Mucosa of stomach (tissue), 1 donor: ENCODE results near the gene SLC19A2.
A peak's percentile ranks its signal among the peaks of the same experiment; 100 is the strongest.

Source experiments
- H3K27me3 ChIP-seq: one replicate; pipeline ENCODE4 v1.7.0; 2013; ENCODE audit warnings: mild to moderate bottlenecking, low read length; ENCODE audit not compliant: control insufficient read depth, insufficient read depth
- H3K36me3 ChIP-seq: one replicate; pipeline ENCODE4 v1.7.0; 2013; ENCODE audit warnings: low read length; ENCODE audit not compliant: control insufficient read depth, insufficient read depth
- H3K4me1 ChIP-seq: one replicate; pipeline ENCODE4 v1.7.0; 2013; ENCODE audit warnings: mild to moderate bottlenecking, low read length; ENCODE audit not compliant: control insufficient read depth, insufficient read depth
- H3K4me3 ChIP-seq: one replicate; pipeline ENCODE4 v1.7.0; 2013; ENCODE audit warnings: low read length
- H3K9ac ChIP-seq: one replicate; pipeline ENCODE4 v1.7.0; 2013; ENCODE audit warnings: mild to moderate bottlenecking, low read length, moderate library complexity
- H3K9me3 ChIP-seq: one replicate; pipeline ENCODE4 v1.7.0; 2013; ENCODE audit warnings: mild to moderate bottlenecking, low read length, moderate library complexity; ENCODE audit not compliant: control insufficient read depth
- donor health status: Pancreatic carcinoma.

SLC19A2 gene

GRCh38 chr1:169523904-169524303, 38.2 kb upstream of the SLC19A2 start:
- H3K36me3 ChIP-seq = no peaks in the 10 kb centered on the region
- H3K9ac ChIP-seq = no peak overlapping the region
- H3K27me3 ChIP-seq = no peaks in the 10 kb centered on the region
- no peak overlapping the region for H3K4me3 ChIP-seq
- H3K9me3 ChIP-seq = no peaks in the 10 kb centered on the region
- peaks cover 38% of the 10 kb centered on the region for H3K4me1 ChIP-seq

- H3K4me3 ChIP-seq = no peak overlapping the region
- no peaks in the 10 kb centered on the region for H3K36me3 ChIP-seq
- no peak overlapping the region for H3K9ac ChIP-seq
- H3K4me1 ChIP-seq = peaks cover 26% of the 10 kb centered on the region
- H3K9me3 ChIP-seq = no peaks in the 10 kb centered on the region
- no peaks in the 10 kb centered on the region for H3K27me3 ChIP-seq
Measured at GRCh38 chr1:169521226-169521625, 35.5 kb upstream of the SLC19A2 start.

DNA sequence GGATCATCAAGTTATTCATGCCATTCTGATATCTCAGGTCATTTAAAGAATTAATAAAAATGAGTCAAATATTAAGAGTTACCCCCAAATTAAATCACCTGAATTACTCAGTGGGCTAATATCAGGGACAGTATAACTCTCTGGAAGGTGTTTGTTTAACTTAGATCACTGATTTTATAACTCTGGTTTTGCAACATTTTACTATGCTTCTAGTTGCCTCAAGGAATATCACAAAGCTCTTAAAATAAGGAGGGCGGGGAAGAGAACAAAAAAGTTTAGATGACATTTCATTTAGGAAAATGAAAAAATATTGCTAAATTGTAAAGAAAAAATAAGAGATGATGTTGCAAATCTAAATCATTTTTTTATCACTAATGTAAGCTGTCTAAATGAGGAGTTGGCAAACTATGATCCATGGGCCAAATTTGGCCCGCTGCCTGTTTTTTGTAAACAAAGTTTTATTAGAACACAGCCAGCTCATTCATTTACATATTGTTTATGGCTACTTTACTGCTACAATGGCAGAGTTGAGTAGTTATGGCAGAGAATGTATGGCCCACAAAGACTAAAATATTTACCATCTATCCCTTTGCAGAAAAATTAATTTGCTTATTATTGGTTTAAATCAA, 31.9 kb upstream of the SLC19A2 start:
- no peaks in the 10 kb centered on the region for H3K27me3 ChIP-seq
- H3K9ac ChIP-seq = no peak overlapping the region
- H3K9me3 ChIP-seq = no peaks in the 10 kb centered on the region
- H3K36me3 ChIP-seq = no peaks in the 10 kb centered on the region
- H3K4me1 ChIP-seq = peaks cover 7% of the 10 kb centered on the region
- H3K4me3 ChIP-seq = no peak overlapping the region

GRCh38 chr1:169515641-169516040, 29.9 kb upstream of the SLC19A2 start:
- Histone ChIP-seq H3K9me3 (no peaks in the 10 kb centered on the region), H3K36me3 (no peaks in the 10 kb centered on the region), H3K4me1 (peaks cover 9% of the 10 kb centered on the region), H3K9ac (no peak overlapping the region), H3K4me3 (no peak overlapping the region), H3K27me3 (no peaks in the 10 kb centered on the region)

DNA sequence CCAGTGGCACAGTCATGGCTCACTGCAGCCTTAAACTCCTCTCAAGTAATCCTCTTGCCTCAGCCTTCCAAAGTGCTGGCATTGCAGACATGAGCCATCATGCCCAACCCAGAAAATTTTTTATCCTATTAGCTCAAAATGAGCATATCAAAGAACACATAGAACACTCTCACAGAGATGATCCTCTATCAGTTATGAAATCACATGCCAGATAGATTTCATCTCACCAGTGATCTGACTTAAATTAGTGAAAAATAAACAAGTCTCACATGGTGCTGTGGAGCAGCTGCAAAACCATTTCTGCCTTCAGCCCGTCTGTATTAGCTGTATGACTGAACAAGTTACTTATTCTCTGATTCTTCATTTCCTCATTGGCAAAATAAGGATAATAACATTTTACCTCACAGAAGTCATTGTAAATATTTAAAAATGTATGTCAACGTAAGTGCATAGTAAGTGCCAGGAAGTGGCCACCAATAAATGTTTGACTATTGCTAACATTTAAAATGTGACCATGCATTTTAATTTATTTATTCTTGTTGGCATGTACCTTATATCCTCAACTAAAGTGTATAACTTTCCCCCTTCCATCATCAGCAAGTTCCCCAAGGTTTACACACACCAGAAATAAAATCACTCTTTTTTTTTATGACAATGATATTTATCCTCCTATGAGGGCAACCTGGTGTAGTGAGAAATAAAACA, 29.0 kb upstream of the SLC19A2 start:
- Histone ChIP-seq H3K9ac (no peak overlapping the region), H3K27me3 (no peaks in the 10 kb centered on the region), H3K36me3 (no peaks in the 10 kb centered on the region), H3K4me3 (no peak overlapping the region), H3K9me3 (no peaks in the 10 kb centered on the region), H3K4me1 (peaks cover 13% of the 10 kb centered on the region)

DNA sequence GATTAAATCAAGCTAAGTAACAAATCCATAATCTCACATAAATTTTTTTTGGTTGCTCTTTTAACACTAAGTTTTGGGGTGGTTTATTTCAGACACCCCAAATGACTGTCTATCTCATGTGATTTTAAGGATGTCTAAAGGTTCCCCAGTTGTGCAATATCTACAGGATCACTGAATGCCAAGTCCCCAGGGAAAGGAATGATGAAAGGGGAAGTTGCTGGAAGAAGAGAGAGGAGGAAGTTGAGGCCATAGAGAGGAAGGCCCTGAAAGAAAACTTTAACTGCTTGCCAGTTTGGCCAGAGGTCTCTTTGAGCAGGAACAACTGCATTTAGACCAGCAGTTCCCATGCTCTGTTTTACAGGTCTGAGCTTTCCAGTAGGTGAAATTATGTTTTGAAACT, 27.5 kb upstream of the SLC19A2 start:
- no peaks in the 10 kb centered on the region for H3K9me3 ChIP-seq

DNA sequence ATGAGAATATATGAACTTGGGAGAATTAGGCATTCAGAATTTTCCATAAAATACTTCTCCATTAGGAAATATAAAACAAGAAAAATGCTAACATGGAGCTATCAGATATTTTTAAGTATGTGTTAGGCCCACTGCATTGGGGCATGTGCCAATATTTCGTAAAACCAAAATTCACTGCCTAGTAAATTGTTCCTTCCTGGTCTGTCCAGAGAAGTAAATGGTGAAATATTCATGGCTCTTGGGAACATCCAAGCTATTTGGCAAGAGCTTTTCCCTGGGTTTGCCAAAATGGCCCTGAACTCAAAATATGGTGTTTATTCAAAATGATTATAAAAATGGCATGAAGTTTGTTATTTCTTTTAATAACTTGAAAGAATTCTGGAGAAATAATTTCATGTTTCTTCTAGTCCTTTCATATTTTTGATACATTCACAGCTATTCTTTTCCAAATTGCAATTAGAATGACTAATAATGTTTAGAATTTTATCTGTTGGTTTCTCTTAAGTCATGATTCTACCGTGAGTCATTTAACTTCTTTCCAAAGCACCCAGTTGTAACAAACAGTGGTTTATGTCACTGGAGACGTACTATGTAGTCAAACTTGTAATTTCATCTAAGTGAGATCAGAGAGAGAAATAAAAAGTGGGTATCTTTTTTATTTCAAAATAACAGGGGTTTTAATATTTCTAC, 25.7 kb upstream of the SLC19A2 start:
- Histone ChIP-seq H3K36me3 (no peaks in the 10 kb centered on the region), H3K4me1 (peaks cover 23% of the 10 kb centered on the region), H3K9ac (no peak overlapping the region), H3K9me3 (no peaks in the 10 kb centered on the region), H3K4me3 (no peak overlapping the region), H3K27me3 (no peaks in the 10 kb centered on the region)

More for the DNA sequence above, 27.5 kb upstream of the SLC19A2 start:
- Histone ChIP-seq H3K4me1 (peaks cover 20% of the 10 kb centered on the region), H3K4me3 (no peak overlapping the region), H3K9ac (no peak overlapping the region), H3K36me3 (no peaks in the 10 kb centered on the region), H3K27me3 (no peaks in the 10 kb centered on the region)

- H3K9ac ChIP-seq = no peak overlapping the region
- H3K4me1 ChIP-seq = peaks cover 23% of the 10 kb centered on the region
- H3K4me3 ChIP-seq = no peak overlapping the region
- no peaks in the 10 kb centered on the region for H3K36me3 ChIP-seq
- no peaks in the 10 kb centered on the region for H3K27me3 ChIP-seq
- no peaks in the 10 kb centered on the region for H3K9me3 ChIP-seq
Measured at GRCh38 chr1:169510060-169510459, 24.3 kb upstream of the SLC19A2 start.

- Histone ChIP-seq H3K27me3 (no peaks in the 10 kb centered on the region), H3K36me3 (no peaks in the 10 kb centered on the region), H3K9ac (no peak overlapping the region), H3K4me1 (peaks cover 23% of the 10 kb centered on the region), H3K9me3 (no peaks in the 10 kb centered on the region), H3K4me3 (no peak overlapping the region)
Measured at GRCh38 chr1:169509354-169509753, 23.6 kb upstream of the SLC19A2 start.

DNA sequence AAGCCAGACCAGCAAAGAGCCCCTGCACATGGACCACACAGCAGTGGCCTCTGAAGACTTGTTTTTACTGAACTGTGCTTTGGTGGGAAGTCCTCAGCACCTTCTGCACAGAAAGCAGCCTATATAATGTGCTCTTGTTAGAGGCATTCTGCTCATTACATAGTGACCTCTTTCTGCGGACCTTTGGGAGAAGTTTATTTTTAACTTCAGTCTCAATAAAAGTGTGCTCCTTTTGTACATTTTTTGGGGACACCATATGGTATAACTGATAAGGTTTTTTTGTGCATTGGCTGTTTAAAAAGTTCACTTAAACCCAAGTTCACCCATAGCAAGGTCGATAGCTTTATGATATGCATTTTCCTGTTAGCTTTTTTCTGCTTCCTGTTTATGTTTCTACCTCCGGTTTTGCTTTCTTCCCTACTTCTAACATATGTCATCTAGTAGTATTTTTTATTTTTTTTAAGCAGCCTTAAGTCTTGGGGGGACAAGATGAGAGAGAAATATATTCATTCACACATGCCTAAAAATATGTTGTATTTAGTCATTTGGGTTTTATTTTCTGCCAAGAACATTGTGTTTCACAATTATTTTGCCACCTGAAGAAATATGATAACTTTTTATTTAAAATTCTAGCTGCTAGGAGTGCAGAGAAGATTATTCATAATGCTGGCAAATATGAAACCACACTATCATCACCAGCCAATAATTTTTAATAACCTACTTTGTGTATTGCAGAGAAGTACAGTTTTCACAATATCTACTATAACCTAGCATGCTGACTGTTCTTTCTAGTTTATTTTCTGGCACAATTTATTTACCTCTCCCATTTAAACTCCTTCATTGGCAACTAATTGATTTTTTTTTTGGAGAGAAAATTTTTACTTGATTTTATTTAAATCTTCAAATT, 22.9 kb upstream of the SLC19A2 start:
- Histone ChIP-seq H3K4me1 (peaks cover 23% of the 10 kb centered on the region), H3K27me3 (no peaks in the 10 kb centered on the region), H3K9me3 (no peaks in the 10 kb centered on the region), H3K9ac (peak overlapping the region; percentile 1), H3K4me3 (no peak overlapping the region), H3K36me3 (no peaks in the 10 kb centered on the region)

- no peaks in the 10 kb centered on the region for H3K36me3 ChIP-seq
- no peaks in the 10 kb centered on the region for H3K9me3 ChIP-seq
- no peak overlapping the region for H3K9ac ChIP-seq
- H3K27me3 ChIP-seq = no peaks in the 10 kb centered on the region
- H3K4me3 ChIP-seq = no peak overlapping the region
- H3K4me1 ChIP-seq = peaks cover 23% of the 10 kb centered on the region
Measured at GRCh38 chr1:169507413-169507812, 21.7 kb upstream of the SLC19A2 start.
